NCI-H1092 (cell line): ENCODE data around the gene GNMT.
"Not testable (repeated sequence)": the region's sequence is repeated elsewhere in the genome, so short reads cannot be mapped to it uniquely, and the experiment has no call there.

ENCODE experiments used
- DNase-seq: peaks from one replicate; lab custom pipeline; 2025; lab: John Stamatoyannopoulos, UW

GNMT gene

DNA sequence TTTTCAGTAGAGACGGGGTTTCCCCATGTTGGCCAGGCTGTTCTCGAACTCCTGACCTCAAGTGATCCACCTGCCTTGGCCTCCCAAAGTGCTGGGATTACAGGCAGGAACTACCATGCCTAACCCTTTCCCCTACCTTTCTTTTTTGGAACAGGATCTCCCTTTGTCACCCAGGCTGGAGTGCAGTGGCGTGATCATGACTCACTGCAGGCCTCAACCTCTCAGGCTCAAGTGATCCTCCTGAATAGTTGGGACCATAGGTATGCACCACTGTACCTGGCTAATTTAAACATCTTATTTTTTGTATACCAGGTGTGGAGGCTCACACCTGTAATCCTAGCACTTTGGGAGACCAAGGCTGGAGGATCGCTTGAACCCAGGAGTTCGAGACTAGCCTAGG lies 19.2 kb upstream of the GNMT start:
- not testable (repeated sequence) for DNase-seq

DNA sequence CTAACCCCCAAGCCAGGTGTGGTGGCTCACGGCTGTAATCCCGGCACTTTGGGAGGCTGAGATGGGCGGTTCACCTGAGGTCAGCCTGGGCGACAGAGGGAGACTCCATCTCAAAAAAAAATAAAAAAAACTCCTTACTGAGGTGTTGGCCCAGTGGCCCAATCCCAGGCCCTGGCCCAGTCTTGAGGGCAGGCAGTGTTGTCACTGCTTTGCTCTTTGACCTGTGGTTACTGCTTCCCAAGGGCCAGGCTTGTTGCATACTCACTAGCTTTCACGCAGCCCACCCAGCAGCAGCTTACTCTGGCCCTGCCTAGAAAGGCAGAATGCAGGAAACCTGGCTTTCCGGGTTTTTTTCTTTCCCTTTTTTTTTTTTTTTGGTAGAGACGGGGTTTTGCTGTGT lies 18.1 kb upstream of the GNMT start:
- no peak for DNase-seq

DNA sequence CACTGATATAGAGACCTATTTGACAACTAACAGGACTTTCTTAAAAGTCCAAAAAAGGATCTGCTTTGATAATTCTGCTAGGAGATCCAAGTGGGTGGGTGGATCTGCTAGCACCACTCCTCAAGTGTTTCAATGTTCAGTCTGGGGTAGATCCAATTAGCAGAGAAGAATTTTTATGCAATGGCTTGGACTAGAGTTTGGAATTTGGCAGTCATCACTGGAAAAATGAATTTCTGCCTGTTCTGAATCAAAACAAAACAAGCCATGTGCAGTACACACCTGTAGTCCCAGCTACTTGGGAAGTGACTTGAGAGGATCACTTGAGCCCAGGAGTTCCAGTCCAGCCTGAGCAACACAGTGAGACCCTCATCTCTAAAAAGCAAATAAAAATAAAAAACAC lies 12.6 kb upstream of the GNMT start:
- DNase-seq: no peak

DNA sequence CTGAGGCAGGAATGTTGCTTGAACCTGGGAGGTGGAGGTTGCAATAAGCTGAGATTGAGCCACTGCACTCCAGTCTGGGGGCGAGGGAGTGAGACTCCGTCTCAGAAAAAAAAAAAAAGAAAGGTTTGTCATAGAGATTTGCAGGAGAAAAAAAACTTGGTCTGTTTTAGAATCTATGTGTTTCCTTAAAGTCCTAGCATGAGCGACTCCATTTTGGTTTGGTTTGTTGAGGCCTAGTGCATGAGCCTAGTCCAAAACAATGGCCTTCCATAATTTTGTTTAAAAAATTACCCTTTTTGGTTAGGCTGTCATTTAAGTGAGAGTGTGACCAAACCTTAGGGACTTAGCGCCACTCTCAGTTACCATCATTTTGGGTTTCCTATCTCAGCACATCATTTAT lies 8.2 kb upstream of the GNMT start:
- DNase-seq: no peak

DNA sequence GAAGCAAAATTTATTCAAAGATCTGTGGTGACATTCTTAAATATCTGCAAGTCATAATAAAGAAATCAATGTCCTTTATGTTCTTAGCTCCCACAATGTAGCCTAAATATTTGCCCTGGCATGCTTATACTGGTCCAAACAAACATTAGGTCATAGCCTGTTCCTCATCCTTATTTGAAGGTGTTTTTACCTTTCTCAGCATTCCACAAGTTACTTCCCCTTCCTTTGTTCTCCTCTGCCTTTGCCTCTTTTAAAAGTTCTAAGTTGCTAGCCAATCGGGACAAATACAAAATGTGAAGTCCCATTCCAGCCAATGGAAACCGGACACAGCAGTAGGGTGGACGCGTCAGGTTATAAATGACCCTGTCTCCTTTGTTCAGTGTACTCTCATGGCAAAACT lies 6.1 kb upstream of the GNMT start:
- not testable (repeated sequence) for DNase-seq

DNA sequence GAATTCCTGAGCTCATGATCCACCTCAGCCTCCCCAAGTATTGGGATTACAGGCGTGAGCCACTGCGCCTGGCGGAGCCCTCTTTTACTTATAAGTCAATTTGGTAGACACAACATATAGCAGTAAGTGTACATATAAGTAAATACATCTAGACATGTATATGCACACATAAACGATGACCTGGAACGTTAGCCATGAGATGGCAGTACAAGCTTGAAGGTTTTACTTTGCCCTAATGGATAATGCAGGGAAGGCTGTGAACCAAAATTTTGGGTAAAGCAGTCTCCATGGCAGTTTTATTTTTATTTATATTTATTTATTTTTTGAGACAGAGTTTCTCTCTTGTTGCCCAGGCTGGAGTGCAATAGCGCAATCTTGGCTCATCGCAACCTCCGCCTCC lies 2.4 kb upstream of the GNMT start:
- no peak for DNase-seq

DNA sequence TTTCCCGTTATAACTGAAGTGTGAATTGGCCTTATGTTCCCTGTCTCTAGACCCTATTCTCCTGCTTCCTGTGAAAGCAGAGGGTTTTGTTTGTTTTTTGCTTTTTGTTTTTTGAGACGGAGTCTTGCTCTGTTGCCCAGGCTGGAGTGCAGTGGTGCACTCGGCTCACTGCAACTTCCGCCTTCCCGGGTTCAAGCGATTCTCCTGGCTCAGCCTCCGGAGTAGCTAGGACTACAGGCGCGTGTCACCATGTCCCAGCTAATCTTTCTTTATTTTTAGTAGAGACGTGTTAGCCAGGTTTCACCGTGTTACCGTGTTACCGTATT lies 674 bp upstream of the GNMT start:
- DNase-seq: no peak

DNA sequence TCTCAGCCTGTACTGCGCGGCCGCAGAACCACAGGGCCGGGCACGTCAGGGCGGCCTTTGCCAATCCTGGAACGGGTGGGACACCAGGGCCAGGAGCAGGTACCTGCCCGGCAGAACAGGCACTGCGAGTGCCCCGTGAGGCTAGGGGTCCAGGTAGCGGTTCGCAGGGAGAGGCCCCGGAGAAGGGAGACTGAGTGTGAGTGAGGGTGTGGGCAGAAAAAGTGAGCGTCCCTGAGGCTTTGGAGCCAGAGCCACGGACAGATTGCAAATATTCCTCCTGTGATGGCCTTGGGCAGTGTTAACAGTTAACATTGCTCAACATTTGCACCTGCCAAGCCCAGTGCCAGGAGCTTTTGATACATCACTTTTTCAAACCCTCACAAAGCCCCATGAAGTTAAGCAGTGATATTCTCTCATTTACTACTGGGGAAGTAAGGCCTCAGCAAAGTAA lies 491 bp downstream of the GNMT start:
- DNase-seq: no peak

DNA sequence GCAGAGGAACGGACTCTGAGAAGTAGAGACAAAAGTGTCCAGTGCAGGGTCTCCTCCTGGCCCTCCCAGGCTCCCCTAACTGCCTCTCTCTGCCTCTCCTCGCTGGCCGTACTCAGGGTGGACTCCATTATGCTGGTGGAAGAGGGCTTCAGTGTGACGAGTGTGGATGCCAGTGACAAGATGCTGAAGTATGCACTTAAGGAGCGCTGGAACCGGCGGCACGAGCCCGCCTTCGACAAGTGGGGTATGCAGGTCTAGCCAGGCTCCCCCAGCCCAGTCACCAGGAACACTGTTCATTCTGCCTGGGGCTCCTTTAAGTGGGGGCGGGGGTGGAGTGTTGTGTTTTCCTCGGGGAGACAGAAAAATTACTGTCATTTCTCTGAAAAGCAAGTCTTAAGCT lies 1.5 kb downstream of the GNMT start:
- DNase-seq: no peak

DNA sequence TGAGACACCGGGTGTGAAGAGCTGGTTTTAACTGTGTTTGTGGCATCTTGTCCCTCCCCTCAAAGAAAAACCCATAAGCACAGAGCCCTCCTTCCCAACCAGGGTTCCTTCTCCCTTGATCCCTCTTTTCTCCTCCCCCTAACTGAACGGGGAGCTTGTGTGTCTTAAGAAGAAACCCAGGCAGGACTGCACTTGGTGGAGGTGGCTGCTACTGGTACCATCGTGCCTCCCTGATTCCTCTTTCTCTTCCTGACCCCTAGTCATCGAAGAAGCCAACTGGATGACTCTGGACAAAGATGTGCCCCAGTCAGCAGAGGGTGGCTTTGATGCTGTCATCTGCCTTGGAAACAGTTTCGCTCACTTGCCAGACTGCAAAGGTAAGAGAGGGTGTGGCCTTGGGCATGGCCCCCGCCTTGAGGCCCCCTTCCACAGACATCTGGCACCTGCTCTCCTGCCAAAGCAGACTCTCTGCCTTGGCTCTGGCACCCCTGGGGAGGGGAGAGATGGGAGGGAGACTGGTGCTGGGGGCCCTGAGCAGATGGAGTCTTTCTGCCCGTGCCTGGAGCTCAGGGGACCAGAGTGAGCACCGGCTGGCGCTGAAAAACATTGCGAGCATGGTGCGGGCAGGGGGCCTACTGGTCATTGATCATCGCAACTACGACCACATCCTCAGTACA lies 2.1 kb downstream of the GNMT start:
- no peak for DNase-seq

DNA sequence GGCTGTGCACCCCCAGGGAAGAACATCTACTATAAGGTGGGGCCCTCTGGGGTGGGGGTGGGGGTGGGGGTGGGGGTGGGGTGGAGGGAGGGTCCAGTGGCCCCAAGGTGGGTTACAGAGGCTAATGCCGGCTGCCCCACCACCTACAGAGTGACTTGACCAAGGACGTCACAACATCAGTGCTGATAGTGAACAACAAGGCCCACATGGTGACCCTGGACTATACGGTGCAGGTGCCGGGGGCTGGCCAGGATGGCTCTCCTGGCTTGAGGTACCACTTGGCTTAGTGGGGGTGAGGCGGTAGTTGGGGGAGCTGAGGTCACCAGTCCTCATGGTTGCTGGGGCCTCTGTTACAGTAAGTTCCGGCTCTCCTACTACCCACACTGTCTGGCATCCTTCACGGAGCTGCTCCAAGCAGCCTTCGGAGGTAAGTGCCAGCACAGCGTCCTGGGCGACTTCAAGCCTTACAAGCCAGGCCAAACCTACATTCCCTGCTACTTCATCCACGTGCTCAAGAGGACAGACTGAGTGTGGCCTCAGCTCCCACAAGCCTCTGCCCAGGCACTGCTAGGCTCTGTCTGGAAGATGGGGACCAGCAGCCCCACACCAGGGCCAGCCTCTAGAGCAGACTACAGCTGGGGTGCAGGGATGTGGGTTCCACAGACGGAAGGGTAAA lies 2.8 kb downstream of the GNMT start:
- no peak for DNase-seq

DNA sequence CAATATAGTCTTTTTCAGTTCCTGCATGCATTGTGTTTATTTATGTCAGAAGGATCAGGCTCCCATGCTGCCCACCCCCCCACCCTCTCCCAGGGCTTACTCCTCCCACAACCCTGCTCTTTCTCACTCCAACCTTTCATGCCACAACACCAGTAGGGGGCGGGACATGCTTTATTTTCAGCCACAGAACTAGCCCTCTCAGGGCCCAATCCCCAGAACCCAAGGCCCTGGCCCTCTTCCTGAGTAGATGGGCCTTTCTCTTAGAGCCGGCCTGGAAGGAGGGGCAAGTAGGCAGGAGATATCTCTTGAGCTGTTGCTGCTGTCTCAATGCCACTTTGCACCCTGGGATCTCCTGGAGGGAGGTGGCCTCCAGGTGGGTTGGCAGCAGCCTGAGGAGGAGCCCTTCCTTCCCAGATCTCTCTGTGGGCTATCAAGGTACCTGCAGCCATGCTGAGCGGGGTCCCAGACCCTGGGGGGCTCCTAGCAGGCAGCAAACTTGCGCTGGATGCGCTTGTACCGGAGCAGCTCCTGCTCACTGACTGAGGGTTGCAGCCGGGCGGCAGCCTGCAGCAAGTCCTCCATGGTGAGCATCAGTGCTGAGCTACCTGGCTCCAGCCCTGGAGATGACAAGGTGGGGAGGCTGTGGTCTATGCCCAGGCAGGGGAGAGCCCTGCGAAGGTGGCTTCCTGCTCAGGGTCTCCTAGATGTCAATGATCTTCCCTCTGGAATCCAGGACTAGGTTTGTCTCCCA lies 3.5 kb downstream of the GNMT start:
- DNase-seq: no peak

DNA sequence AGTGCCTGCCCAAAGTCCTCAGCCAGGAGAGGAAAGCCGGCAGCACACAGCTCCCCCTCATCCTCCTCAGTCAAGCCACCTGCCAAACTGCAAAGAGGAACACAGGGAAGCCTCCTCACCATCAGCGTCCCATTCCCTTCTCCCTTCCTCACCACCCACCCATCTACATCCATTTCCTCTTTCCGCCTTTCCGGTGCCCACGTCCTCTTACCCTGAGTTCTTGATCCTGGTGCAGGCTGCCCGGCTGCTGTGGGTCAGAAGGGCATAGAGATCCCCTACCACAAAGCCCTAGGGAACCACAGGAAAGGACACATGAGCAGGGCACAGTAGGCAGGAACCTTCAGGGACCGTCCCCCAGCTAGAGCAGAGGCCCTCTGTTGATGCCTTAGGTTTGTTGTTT lies 6.0 kb downstream of the GNMT start:
- no peak for DNase-seq

DNA sequence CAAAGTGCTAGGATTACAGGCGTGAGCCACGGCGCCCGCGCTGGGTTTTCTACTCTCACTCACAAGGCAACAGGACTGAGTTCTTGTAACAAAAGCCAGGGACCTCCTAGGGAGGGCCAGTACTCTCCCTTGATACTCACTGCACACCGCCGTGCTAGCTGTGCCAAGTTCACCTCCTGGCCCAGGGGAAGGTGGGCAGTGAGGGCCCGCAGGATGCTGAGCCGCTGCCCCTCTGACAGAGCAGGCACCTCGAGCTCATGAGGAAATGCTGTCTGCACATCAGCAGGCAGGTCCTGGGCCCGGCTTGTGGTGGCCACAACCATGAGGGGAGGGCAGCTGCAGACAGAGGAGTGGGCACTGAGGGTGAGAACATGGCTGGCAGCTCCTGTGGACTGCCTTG lies 6.7 kb downstream of the GNMT start:
- DNase-seq: no peak

DNA sequence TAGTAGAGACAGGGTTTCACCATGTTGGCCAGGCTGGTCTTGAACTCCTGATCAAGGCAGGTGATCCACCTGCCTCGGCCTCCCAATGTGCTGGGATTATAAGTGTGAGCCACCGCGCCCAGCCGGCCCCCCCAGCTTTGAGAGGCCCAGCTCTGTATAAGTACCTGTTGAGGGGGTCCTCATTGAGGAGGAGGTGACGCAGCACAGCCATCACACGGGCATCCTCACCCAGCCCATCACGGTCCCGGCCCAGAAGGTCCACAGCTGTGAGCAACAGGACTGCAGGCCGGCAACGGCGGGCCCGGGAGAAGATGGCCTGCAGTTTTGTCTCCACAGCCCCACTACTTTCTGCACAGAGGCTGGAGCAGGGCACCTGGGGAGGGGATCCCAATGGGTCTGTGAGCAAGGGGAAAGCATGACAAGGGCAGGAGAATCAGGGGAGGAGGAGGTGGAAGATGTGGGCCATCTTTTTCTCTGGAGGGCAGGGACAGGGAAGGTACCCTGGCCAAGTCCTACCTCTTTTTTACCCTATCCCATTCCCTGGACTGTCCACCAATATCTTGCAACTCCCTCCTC lies 7.7 kb downstream of the GNMT start:
- no peak for DNase-seq

DNA sequence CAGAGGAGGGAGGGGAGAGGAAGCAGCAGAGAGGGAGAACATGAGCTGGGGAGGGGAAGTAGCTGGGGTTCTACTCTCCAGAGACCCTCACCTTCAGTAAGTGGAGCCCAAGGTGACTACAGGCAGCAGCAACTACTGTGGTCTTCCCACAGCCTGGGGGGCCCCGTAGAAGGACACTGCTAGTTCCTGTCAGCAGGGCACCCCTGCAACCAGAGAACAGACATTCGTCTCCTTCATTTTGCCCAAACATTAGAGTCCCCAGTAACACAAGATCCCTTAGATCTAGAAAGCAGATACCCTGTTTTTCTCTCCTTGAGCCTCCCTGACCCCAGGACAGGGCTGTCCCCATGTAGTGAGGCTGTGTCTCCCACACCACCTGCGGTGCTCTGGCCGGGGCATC lies 8.2 kb downstream of the GNMT start:
- DNase-seq: no peak

DNA sequence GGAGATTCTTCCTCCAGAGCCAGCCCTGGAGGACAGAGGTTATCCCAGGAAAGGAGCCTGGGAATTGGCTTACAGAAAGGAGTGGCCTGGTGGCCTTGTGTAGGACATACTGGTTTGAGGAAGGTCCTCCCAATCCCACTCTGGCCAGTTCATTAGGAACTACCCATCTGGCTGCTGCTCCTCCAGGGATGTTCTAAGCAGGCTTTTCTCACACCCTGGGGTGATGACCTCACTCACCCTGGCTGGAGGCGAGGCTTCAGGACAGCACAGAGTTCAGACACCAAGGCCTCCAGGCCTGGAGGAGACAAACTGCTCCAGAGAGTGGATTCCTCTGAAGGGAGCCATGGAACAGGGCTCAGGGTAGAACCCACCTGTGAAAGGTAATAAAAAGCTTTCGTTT lies 8.9 kb downstream of the GNMT start:
- DNase-seq: no peak

DNA sequence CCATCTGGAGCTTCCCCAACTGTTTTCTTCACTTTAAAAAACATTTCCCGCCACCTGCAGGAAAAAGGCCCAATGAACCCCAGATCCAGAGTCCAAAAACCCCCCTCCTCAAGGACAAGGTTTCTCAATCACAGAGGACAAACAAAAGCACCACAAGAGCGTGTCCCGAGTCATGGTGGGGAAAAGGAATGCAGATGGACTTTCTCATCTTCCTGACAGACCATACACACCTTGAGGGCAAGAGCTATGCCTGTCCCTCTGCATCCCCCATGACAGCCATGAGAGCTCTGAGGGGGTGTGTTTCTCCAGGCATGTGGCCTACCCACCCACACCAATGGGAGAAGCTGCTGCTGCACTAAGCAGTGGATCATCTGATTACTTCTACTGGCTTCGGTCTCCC lies 9.4 kb downstream of the GNMT start:
- DNase-seq: no peak

DNA sequence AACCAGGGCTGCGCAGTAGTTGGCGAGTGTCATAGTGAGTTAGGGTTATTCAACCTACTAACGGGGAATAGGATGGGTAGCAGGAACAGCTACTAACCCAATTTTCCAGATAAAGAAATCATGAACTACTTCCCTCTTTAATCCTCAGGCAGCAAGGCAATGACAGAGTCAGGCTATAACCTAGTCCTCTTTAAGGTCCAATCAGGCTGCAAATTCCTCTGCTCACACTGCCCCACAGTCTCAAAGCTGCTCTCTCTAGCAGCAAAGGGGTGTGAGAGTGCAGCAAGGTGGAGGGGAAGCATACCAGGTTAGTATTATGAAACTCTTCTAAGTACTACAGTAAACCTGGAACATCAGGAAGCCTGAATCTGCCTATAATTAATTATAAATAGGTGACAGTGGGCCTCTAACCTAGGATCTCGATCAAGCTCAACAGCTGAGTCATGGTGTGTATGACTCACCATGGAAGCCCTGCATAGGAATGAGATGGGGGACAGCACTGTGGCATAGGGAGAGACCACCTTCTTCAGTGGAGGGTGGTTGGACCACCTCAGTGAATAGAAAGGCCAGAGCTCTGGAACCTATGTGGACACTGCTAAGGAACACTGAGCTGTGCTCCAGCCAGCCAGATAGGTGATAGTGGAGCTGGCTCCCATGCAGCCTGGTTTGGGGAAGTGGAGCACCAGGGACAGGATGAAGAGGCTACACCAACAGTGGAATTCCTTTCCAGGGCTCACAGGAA lies 10.5 kb downstream of the GNMT start:
- DNase-seq: no peak

DNA sequence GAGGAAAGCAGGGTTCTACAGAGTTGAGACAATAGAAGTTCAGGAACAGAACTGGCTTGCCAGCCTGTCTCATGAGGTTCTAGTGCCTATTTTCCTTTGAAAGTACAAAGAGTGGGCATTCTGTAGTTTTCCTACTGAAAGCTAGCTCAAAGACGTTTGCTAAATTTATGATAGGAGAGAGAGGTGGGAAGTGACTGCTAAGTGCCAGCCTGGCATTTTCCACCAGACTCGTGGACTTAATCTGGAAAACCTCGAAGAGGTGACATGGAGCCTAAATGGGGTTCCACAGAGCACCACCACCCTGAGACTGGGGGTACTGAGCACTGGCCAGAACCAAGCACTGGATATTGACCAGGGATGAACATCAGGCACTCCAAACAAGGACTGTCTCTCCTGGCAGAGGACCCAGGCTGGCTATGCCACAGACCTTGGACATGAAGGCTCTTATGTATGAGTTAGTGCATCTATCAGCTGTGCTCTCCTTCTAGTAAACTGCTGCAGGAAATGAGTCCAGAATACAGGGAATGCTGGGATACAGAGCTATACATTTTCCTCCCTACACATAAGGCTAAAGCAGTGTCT lies 11.3 kb downstream of the GNMT start:
- no peak for DNase-seq

DNA sequence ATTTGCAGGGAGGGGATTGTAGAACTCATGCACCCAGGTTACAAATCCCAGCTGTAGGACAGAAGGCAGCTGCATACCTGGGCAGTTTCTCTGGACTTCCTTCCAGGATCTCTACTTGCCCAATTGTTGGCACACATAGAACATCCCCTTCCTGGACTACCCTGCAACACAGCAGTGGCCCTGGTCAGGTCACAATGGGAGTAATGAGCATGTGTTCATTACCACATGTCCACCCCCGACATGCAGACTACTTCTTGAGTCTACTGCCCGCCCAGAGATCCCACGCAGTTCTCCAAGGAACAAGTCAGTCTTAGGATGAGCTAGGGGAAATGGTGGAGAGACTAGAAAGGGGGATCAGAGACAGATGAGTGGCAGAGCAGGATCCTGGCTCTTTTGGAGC lies 13.4 kb downstream of the GNMT start:
- no peak for DNase-seq

DNA sequence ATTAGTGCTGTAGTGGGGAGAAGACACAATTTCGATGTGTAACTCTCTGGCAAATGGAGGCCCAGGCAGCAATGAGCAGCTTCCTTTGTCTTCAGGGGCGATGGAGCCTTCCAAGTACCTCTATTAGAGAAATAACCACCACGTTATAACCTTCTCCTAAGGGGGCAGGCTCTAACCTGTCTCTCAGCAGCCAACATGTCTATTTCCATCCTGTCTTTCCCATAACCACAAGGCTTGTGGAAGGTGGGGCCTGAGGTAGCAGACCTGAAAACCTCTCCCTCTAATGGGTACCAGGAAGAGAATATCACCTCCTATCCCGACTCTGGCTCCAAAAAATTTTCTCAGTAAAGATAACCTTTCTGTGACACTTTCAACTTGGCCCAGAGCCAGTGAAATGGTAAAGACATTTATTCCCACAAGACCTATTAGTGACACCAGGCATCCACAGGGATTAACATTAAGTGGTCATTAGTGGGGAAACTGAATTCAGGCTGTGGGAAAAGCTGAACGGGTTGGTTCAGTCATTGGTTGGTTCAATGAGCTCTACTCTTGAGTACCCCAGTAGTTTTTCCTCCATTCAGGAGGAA lies 14.5 kb downstream of the GNMT start:
- no peak for DNase-seq
